NCI-H146 (cell line): ENCODE results near the gene PABPC3.

Experiments
- DNase-seq: peaks from one replicate; lab custom pipeline; 2025; lab: John Stamatoyannopoulos, UW

The PABPC3 gene

GRCh38 chr13:25095851-25096453, at the start of gene PABPC3:
TSS of gene PABPC3 (plus strand) at chr13:25096136. CDS start at chr13:25096199, 63 bp downstream.
- DNase-seq = no peak

- DNase-seq = peak; percentile 27
Observed at GRCh38 chr13:25046274-25046984, 49.5 kb upstream of the PABPC3 start.

GRCh38 chr13:25046985-25047511, 48.9 kb upstream of the PABPC3 start:
- DNase-seq = peak; percentile 62

GRCh38 chr13:25051065-25051464, 44.9 kb upstream of the PABPC3 start:
- DNase-seq = no peak

GRCh38 chr13:25059166-25059565, 36.8 kb upstream of the PABPC3 start:
- no peak for DNase-seq

- DNase-seq = no peak
Observed at GRCh38 chr13:25059958-25060357, 36.0 kb upstream of the PABPC3 start.

- DNase-seq = no peak
Observed at GRCh38 chr13:25062479-25062878, 33.5 kb upstream of the PABPC3 start.

GRCh38 chr13:25064396-25064795, 31.5 kb upstream of the PABPC3 start:
- DNase-seq = peak; percentile 88

GRCh38 chr13:25065974-25066770, 29.8 kb upstream of the PABPC3 start:
- DNase-seq = no peak

GRCh38 chr13:25067064-25067463, 28.9 kb upstream of the PABPC3 start:
- peak; percentile 93 for DNase-seq

GRCh38 chr13:25068810-25069209, 27.1 kb upstream of the PABPC3 start:
- no peak for DNase-seq

- DNase-seq = no peak
Observed at GRCh38 chr13:25069236-25069635, 26.7 kb upstream of the PABPC3 start.

GRCh38 chr13:25069911-25070310, 26.0 kb upstream of the PABPC3 start:
- DNase-seq = peak; percentile 65

- no peak for DNase-seq
Observed at GRCh38 chr13:25080773-25081172, 15.2 kb upstream of the PABPC3 start.

- DNase-seq = no peak
Observed at GRCh38 chr13:25084096-25084495, 11.8 kb upstream of the PABPC3 start.

- DNase-seq = peak; percentile 70
Observed at GRCh38 chr13:25085125-25085742, 10.7 kb upstream of the PABPC3 start.

- DNase-seq = no peak
Observed at GRCh38 chr13:25088562-25089221, 7.2 kb upstream of the PABPC3 start.

- DNase-seq = no peak
Observed at GRCh38 chr13:25097426-25097825, 1.5 kb downstream of the PABPC3 start.

- no peak for DNase-seq
Observed at GRCh38 chr13:25103711-25104110, 7.8 kb downstream of the PABPC3 start.

GRCh38 chr13:25109341-25109740, 13.4 kb downstream of the PABPC3 start:
- DNase-seq = no peak

- peak; percentile 55 for DNase-seq
Observed at GRCh38 chr13:25110956-25111584, 15.1 kb downstream of the PABPC3 start.
